ENCODE measurements around the gene DOCK8.

Gene DOCK8

GRCh38 chr9:426264-426663, 211.6 kb downstream of the DOCK8 start:
- no peak for DNase-seq

GRCh38 chr9:426976-427375, 212.3 kb downstream of the DOCK8 start:
- DNase-seq = no peak

- no peak for DNase-seq
Measured at GRCh38 chr9:431701-432100, 217.0 kb downstream of the DOCK8 start.

- no peak for DNase-seq
Measured at GRCh38 chr9:436482-436881, 221.8 kb downstream of the DOCK8 start.

- DNase-seq = no peak
Measured at GRCh38 chr9:437066-437465, 222.4 kb downstream of the DOCK8 start.

GRCh38 chr9:437574-438001, 222.9 kb downstream of the DOCK8 start:
- DNase-seq = no peak

- DNase-seq = no peak
Measured at GRCh38 chr9:438066-438465, 223.4 kb downstream of the DOCK8 start.

GRCh38 chr9:438961-439768, 224.5 kb downstream of the DOCK8 start:
- no peak for DNase-seq

- DNase-seq = no peak
Measured at GRCh38 chr9:441126-441525, 226.5 kb downstream of the DOCK8 start.

GRCh38 chr9:444528-444927, 229.9 kb downstream of the DOCK8 start:
- no peak for DNase-seq

GRCh38 chr9:445033-445432, 230.4 kb downstream of the DOCK8 start:
- no peak for DNase-seq

GRCh38 chr9:446074-446699, 231.5 kb downstream of the DOCK8 start:
- no peak for DNase-seq

- no peak for DNase-seq
Measured at GRCh38 chr9:447230-448025, 232.8 kb downstream of the DOCK8 start.

- DNase-seq = no peak
Measured at GRCh38 chr9:450057-450456, 235.4 kb downstream of the DOCK8 start.

- no peak for DNase-seq
Measured at GRCh38 chr9:450561-450960, 235.9 kb downstream of the DOCK8 start.

GRCh38 chr9:453832-454231, 239.2 kb downstream of the DOCK8 start:
- no peak for DNase-seq

GRCh38 chr9:456365-456764, 241.7 kb downstream of the DOCK8 start:
- no peak for DNase-seq

GRCh38 chr9:458590-458989, 243.9 kb downstream of the DOCK8 start:
- DNase-seq = no peak

GRCh38 chr9:459491-460444, 245.1 kb downstream of the DOCK8 start:
- no peak for DNase-seq

GRCh38 chr9:462121-462520, 247.5 kb downstream of the DOCK8 start:
- DNase-seq = no peak

- DNase-seq = no peak
Measured at GRCh38 chr9:462606-463005, 247.9 kb downstream of the DOCK8 start.

- DNase-seq = no peak
Measured at GRCh38 chr9:463455-464171, 248.9 kb downstream of the DOCK8 start.

Data from inflammatory macrophage (primary cell).